GM21367 (cell line): ENCODE data around the gene SENP6.
A peak's percentile ranks its signal among the peaks of the same experiment; 100 is the strongest.
"Not testable (repeated sequence)": the region's sequence is repeated elsewhere in the genome, so short reads cannot be mapped to it uniquely, and the experiment has no call there.

Experiments
- ATAC-seq: cut with Tn5 transposase; IDR thresholded peaks from one replicate; pipeline ENCODE4 v1.9.1; 2021; ENCODE audit not compliant: unreplicated experiment

Gene SENP6, protein sequence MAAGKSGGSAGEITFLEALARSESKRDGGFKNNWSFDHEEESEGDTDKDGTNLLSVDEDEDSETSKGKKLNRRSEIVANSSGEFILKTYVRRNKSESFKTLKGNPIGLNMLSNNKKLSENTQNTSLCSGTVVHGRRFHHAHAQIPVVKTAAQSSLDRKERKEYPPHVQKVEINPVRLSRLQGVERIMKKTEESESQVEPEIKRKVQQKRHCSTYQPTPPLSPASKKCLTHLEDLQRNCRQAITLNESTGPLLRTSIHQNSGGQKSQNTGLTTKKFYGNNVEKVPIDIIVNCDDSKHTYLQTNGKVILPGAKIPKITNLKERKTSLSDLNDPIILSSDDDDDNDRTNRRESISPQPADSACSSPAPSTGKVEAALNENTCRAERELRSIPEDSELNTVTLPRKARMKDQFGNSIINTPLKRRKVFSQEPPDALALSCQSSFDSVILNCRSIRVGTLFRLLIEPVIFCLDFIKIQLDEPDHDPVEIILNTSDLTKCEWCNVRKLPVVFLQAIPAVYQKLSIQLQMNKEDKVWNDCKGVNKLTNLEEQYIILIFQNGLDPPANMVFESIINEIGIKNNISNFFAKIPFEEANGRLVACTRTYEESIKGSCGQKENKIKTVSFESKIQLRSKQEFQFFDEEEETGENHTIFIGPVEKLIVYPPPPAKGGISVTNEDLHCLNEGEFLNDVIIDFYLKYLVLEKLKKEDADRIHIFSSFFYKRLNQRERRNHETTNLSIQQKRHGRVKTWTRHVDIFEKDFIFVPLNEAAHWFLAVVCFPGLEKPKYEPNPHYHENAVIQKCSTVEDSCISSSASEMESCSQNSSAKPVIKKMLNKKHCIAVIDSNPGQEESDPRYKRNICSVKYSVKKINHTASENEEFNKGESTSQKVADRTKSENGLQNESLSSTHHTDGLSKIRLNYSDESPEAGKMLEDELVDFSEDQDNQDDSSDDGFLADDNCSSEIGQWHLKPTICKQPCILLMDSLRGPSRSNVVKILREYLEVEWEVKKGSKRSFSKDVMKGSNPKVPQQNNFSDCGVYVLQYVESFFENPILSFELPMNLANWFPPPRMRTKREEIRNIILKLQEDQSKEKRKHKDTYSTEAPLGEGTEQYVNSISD

DNA sequence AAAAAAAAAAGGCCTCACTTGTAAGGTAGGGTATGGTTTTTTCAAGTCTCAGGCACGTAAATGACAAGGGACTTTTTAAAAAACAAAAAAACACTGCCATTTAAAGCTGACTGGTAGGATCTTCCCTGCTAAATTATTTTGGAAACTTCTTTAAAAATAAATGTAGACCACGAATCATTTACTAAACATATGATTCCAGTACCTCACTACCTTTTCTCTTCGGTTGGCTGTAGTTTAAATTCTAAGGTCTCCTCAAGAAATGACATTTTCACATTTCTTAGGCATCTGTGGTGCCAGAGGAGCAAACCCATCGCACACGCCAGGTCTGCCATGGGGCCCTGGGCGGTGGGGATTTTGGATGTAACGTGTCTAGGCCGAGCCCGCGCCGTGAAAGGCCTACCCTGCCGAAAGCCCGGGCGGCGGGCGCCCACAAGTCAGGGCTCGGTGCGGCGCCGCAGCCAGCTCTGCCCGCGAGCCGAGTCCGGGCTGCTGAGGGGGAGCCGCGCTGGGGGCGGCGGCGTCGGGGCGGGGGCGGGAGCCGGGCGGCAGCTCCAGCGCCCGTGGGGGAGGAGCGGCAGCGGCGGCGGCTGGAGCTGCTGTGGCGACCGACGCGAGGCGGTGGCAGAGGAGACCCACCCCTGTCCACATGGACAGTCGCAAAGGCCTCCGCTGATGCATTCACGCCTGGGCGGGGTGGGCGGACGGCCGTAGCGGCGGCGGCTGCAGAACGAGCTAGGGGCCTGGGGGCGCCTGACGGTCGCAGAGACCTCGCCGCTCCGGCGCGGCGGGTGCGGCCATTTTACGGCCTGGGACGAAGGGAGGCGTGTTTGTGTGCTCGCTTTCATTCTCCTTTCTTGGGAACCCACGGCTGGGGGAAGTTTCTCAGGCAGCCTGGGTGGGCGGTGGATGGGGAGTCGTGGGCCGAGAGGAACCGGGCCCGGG is at the start of gene SENP6:
Gene SENP6, plus strand, starts transcription at position 577 of the 942 bp plus-strand sequence. CDS start 645 bp downstream, outside the sequence.
- peak; percentile 56 for ATAC-seq

DNA sequence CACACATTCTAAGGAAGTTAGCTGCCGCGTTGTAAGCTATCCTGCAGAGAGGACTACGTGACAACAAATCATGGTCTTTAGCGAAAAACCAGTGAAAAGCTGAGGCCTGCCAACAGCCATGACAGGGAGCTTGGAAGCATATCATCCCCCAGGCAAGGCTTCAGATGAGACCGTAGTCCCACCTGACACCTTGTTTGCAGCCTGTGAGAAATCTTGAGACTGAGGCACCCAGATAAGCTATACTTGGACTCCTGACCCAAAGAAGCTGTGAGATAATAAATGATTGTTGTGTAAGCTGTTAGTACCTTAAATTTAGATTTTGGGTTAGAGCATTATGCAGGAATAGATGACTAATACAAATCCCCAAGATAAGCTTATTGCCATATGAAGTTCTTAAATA is 45.4 kb upstream of the SENP6 start:
- no peak for ATAC-seq

DNA sequence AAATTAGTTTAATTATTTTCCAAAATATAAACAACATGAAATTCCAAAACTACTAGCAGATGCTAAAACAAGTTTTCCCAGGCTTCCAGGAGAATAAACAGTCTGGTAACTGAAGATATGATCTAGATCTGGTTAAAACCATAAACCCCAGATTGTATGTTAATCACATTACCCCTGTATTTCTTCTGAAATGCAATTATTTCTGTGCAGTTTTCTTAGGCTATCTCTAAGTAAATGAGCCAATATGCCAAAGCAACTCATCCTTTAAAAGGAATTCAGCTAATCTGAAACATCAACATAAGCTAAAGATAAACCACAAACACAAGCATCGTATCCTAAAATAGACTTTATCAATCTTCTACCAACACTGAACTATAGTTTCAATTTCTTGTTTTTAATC is 44.6 kb upstream of the SENP6 start:
- ATAC-seq: no peak

DNA sequence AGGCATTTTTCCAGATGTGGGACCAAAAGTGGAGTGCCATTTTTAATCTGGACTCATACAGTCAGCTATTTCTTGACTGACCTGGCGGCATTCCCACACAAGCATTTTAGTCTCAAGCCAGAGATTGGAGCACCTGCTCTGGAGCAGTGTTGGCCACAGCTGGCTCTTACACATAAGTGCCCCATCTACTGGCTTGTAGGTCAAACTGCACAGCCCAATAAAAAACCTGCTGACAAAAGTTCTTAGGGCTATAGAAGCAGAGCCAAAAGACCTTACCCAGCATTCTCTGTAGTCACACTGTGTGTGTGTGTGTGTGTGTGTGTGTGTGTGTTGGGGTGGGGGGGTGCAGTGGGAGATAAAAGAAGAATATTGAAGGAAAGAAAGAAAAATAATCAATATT is 38.6 kb upstream of the SENP6 start:
- ATAC-seq: peak; percentile 96

DNA sequence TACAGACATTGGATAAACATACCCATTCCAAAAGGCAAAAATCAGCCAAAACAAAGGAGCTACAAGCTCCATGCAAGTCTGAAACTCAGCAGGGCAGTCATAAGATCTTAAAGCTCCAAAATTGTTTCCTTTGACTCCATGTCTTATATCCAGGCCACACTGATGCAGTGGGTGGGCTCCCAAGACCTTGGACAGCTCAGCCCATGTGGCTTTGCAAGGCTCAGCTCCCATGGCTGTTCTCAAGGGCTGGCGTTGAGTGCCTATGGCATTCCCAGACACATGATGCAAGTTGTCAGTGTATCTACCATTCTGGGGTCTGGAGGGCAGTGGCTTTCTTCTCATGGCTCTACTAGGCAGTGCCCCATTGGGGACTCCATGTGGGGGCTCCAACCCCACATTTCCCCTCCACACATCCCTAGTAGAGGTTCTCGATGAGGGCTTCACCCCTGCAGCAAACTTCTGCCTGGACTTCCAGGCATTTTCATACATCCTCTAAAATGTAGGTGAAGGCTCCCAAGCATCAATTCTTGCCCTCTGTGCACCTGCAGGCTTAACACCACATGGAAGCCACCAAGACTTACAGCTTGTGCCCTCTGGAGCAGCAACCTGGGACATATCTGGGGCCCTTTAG is 35.4 kb upstream of the SENP6 start:
- ATAC-seq: no peak

DNA sequence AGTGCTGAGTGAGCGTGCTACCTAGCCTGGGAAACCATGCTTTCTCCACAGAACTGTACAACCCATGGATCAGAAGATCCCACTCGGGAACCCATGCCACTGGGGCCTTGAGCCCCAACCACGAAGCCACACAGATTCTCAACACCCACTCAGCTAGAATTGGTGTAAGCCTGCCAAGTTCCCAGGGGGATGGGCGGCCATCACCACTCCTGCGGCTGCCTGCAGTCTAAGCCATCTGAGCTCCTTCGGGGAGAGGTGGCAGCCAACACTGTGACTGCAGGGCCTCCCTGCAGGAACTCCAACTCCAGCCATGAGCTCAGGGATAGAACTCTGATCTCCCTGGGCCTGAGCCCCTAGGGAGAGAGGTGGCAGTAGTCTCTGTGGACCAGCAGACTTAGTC is 33.6 kb upstream of the SENP6 start:
- no peak for ATAC-seq

DNA sequence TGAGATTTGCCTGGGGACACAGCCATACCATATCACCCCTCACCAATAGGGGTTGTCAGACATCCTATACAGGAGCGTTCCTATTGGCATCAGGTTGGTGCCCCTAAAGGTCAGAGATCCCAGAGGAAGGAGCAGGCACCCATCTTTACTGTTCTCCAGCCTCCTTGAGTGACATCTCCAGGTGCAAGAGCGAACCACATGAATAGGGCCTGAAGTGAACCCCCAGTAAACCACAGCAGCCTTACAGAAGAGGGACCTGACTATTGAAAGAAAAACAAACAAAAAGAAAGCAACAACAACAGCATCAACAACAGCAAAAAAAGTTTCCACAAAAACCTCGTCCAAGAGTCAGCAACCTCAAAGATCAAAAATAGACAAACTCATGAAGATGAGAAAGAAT is 32.7 kb upstream of the SENP6 start:
- no peak for ATAC-seq

DNA sequence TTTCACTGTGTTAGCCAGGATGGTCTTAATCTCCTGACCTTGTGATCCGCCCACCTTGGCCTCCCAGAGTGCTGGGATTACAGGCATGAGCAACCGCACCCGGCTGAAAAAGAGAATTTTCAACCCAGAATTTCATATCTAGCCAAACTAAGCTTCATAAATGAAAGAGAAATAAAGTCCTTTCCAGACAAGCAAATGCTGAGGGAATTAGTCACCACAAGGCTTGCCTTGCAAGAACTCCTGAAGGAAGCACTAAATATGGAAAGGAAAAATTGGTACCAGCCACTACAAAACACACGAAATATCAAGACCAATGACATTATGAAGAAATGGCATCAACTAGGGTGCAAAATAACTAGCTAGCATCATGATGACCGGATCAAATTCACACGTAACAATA is 31.0 kb upstream of the SENP6 start:
- ATAC-seq: not testable (repeated sequence)

DNA sequence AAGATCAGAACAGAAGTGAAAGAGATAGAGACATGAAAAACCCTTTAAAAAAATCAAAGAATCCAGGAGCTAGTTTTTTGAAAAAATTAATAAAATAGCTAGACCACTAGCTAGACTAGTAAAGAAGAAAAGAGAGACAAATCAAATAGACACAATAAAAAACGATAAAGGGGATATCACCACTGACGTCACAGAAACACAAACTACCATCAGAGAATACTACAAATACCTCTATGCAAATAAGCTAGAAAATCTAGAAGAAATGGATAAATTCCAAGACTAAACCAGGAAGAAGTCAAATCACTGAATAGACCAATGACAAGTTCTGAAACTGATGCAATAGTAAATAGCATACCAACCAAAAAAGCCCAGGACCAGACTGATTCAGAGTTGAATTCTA is 29.6 kb upstream of the SENP6 start:
- no peak for ATAC-seq

DNA sequence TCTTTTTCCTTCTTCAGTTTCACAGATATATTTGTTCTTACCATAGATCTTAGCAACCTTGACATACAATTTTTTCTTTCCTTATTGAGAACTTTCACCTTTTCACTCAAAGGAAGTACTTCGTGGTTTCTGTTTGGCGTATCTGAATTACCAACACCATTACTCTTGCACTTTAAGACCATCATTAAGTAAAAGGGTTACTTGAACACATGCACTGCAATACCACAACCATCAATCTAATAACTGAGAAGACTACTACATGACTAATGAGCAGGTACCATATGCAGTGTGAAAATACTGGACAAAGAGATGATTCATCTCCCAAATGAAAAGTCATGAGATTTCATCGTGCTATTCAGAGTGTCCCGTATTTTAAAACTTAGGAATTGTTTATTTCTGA is 21.7 kb upstream of the SENP6 start:
- no peak for ATAC-seq

DNA sequence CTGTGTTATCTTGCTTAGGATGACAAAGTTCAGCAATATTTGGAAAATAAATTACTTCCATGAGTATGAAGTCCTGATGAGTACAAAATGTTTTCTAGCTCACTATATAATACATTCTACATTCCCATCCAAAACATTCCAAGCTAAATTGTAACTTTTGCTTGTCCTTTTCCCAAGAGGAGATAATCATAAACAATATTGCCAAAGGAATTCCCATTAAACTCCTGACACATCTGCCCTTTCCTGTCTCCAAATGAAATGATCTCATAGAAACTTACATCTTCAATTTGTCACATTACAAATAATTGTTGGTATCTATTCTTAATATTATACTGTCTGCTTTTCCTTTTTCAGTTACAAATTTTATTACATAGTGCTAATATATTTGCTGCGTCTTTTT is 20.4 kb upstream of the SENP6 start:
- no peak for ATAC-seq

DNA sequence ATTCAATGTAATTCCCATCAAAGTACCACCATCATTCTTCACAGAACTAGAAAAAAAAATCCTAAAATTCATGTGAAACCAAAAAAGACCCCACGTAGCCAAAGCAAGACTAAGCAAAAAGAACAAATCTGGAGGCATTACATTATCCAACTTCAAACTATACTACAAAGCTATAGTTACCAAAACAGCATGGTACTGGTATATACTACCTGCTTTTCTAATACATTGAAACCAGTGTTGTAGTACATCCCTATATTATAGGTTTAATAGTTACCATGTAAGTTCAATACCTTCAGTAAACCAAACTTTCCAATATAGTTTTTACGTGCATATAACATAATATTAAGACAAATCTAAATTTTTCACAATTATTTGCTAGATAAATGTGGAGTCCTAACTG is 17.1 kb upstream of the SENP6 start:
- not testable (repeated sequence) for ATAC-seq

DNA sequence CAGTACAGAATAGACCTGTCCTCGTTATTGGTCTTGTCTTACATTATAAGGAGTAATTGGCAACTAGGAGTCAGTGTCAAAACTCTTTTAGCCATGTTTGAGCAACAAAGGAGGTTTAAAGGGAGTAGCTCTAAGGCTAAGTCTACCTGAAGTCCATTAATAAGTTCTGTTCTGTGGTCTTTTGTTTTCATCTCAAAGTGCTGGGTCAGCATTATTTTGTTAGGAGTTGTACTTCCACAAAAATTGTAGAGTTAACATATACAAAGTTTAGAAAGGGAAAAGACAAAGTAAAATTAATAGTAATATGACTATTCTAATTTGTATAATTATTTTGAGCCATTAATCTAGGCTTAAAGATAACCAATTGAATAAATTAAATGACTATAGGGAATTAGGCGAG is 12.7 kb upstream of the SENP6 start:
- ATAC-seq: no peak

DNA sequence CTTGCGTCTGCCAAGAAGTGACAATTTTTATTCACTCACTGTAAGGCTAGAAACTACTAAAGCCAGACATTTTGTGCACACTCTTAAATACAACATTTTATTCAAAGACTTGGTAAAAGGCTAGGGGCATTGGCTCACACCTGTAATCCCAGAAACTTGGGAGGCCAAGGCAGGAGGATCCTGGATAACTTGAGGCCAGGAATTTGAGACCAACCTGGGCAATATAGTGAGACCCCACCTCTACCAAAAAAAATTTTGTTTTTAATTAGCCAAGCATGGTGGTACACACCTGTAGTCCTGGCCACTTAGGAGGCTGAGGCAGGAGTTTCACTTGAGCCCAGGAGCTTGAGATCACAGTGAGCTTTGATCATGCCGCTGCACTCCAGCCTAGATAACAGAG is 11.3 kb upstream of the SENP6 start:
- no peak for ATAC-seq

DNA sequence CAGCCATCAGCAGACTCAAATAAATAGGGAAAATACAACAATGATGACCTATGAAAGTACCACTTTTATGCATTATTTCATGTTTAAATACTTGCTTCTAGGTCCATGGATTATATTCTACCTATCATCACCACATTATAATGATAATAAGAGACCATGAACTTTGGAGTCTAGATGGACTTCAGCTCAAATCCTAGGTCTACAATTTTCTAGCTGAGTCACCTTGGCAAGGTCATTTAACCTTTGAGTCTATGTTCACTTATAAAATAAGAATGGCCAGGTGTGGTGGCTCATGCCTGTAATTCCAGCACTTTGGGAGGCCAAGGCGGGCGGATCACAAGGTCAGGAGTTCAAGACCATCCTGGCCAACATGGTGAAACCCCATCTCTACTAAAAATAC is 5.3 kb upstream of the SENP6 start:
- ATAC-seq: not testable (repeated sequence)

DNA sequence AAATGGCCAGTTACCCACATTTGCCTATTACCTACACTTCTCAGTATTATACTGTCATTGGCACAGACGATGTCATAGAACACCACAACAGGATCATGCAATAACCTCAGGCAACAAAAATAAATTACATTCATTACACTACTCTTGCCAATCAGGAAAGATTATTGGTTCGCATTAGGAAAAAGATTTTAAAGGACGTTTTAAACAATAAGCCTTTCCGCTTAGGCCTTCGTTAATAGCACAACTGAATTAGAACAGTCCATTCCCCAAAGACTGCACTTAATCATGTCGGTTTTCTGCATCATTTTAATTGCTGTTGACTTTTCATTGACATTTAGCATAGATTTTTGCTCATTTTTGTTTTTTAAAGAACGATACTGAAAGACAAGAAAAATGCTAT is 912 bp upstream of the SENP6 start:
- ATAC-seq: no peak

DNA sequence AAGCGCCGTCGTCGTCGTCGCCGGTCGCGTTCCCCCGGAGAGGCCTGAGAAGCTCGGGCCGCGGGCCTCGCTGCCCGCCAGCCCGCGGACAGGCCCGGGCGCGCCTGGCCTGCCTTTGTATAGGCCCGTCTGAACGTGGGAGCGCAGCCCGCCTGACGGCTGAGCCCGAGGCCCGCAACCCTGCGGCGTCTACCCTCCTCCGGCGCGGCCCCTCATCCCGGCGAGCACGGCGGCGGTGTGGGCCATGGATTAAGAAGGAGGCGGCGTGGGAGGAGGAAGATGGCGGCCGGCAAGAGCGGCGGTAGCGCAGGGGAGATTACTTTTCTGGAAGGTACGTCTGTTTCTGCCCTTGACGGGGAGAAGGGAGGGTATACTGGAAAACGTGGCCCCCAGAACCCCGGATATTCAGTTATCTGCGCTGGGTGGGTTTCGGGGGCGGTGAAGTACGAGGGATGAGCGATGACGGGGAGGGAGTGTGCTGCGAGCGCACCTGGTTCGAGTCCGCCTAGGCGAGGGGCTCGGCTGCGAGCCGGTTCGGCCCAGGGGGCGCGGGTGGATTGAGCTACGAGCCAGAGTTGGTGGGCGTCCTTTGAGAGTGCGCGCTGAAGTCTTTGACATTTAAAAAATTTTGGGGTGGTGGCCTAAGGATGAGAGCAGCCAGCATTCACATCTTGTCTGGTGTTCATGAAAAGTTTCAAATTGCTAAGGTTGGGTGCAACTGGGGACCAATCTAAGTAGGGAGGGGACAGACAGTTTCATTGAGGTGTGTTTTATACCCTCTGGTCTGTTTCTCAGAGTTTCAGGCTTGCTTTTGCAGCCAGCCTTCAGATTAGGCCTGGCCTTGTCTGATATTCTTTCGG is 796 bp downstream of the SENP6 start:
- ATAC-seq: peak; percentile 28

DNA sequence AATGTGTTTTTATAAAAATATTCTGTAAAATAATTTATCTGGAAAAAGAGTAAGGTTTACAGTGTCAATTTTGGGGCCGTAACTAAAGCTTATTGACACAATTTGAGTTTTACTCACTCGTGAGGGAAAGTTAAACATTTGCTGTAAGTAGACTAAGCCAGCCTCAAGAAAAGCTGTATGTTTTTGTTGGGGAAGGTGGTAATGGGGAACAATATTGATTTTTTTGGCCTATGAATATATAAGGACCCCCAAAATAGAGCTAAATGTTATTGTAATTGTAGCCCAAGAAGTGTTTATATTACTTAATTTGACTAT is 1.4 kb downstream of the SENP6 start:
- ATAC-seq: no peak

DNA sequence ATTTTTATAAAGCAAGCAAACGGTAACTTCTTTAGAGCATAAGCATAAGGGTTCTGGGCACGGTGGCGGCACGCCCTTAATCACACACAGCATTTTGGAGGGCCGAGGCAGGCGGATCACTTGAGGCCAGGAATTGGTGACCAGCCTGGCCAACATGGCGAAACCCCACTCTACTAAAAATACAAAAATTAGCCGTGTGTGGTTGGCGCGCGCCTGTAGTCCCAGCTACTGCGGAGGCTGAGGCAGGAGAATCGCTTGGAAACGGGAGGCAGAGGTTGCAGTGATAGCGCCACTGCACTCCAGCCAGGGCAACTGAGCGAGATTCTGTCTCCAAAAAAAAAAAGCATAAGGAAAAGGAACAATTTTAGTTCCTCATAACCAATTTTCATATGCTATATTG is 2.6 kb downstream of the SENP6 start:
- ATAC-seq: no peak
